HEK293 (cell line): ENCODE measurements around the gene CHST1.

Source experiments
- HOXC10 ChIP-seq: sonication (generic); formaldehyde crosslinking; IDR thresholded peaks from 2 replicates; pipeline ENCODE4 v1.8.1; 2023; ENCODE audit warnings: mild to moderate bottlenecking, missing genetic modification reagents
- MZF1 ChIP-seq: fragments of 450-650 bp; formaldehyde crosslinking; IDR thresholded peaks from 2 replicates; pipeline ENCODE4 v1.5.1; 2017; ENCODE audit warnings: missing biosample characterization, missing genetic modification characterization, borderline replicate concordance
- ZNF132 ChIP-seq: fragments of 450-650 bp; formaldehyde crosslinking; IDR thresholded peaks from 2 replicates; pipeline ENCODE4 v1.5.1; 2017; ENCODE audit warnings: missing biosample characterization, missing genetic modification characterization, borderline replicate concordance
- ZNF239 ChIP-seq: fragments of 450-650 bp; formaldehyde crosslinking; IDR thresholded peaks from 2 replicates; pipeline ENCODE4 v1.5.1; 2016; ENCODE audit warnings: missing biosample characterization, missing genetic modification characterization
- TF ChIP-seq, protein P1 (sequence below): fragments of 450-650 bp; formaldehyde crosslinking; IDR thresholded peaks from 2 replicates; pipeline ENCODE4 v1.5.1; 2016; ENCODE audit warnings: missing biosample characterization, missing genetic modification characterization

DNA sequence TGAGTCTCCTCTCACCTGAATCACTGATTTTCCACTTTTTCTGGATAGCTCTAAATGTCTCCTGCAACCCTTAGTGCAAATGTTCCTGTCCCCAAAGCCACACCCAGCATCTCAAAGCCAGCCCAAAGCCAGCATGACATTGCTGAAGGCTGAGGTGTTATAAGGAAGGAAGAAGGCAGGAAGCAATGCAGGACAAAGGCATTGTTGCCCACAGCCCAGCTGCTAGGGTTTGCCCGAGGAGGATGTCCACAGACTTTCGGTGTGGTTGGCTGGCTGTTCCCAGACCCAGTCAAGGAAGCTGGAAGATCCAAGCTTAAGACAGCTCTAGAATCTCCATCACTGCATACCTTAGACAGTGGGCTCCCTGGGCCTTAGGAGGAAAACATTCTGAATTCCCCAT, 23.5 kb downstream of the CHST1 start:
- TF ChIP-seq ZNF239 (tag by site-specific recombination) = no peak
- no peak for TF ChIP-seq MZF1 (tag by site-specific recombination)
- TF ChIP-seq, protein P1, sequence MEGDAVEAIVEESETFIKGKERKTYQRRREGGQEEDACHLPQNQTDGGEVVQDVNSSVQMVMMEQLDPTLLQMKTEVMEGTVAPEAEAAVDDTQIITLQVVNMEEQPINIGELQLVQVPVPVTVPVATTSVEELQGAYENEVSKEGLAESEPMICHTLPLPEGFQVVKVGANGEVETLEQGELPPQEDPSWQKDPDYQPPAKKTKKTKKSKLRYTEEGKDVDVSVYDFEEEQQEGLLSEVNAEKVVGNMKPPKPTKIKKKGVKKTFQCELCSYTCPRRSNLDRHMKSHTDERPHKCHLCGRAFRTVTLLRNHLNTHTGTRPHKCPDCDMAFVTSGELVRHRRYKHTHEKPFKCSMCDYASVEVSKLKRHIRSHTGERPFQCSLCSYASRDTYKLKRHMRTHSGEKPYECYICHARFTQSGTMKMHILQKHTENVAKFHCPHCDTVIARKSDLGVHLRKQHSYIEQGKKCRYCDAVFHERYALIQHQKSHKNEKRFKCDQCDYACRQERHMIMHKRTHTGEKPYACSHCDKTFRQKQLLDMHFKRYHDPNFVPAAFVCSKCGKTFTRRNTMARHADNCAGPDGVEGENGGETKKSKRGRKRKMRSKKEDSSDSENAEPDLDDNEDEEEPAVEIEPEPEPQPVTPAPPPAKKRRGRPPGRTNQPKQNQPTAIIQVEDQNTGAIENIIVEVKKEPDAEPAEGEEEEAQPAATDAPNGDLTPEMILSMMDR (tag by site-specific recombination) = no peak
- no peak for TF ChIP-seq ZNF132 (tag by site-specific recombination)
- TF ChIP-seq HOXC10 (CRISPR knock-in tag) = no peak
